Endothelial cell of umbilical vein (primary cell): ENCODE measurements around the gene MRPS30. TPM values are rescaled to one million over a fixed set of nuclear protein-coding genes. Genes with fewer than 3 reads are reported as not detected.

Source experiments
- BruUV-seq: library from RNA; stranded (reverse); fragments of 400-500 nt; replicated peaks from 2 replicates; lab custom pipeline; 2021; lab: Mats Ljungman, UMichigan
- CTCF ChIA-PET: fragments of 300-600, 350-600 bp; sonication (Branson Sonifier 250); formaldehyde crosslinking; loops from one replicate; lab custom pipeline; 2021; ENCODE audit warnings: antibody characterized with exemption, inconsistent platforms; lab: Charles Lee
- POLR2A ChIA-PET: fragments of 300-600, 350-600 bp; sonication (Branson Sonifier 250); formaldehyde crosslinking; loops from one replicate; lab custom pipeline; 2021; ENCODE audit warnings: antibody characterized with exemption, inconsistent platforms; lab: Charles Lee
- DNase-seq: peaks from one replicate; pipeline ENCODE4 v3.0.0-alpha.2; 2011; ENCODE audit warnings: low read depth, low spot score
- FAIRE-seq: peaks from 2 replicates; lab custom pipeline; 2011; peaks lifted over from hg19 to GRCh38; lab: Jason Lieb, UNC
- H2AFZ ChIP-seq: 2 replicates; pipeline ENCODE4 v1.6.0; 2012; ENCODE audit warnings: low read depth, low read length, control low read depth, inconsistent platforms
- H3K27ac ChIP-seq: 2 replicates; pipeline ENCODE4 v1.5.1; 2011; ENCODE audit warnings: low read depth, mild to moderate bottlenecking, control low read depth, low read length, moderate library complexity; ENCODE audit not compliant: insufficient read depth
- H3K27me3 ChIP-seq, 2 experiments: 2 replicates each; pipeline versions ENCODE4 v1.6.0 to v1.6.1; 2011; ENCODE audit warnings: low read length in 2 of 2, mixed read lengths in 1 of 2; ENCODE audit not compliant: control insufficient read depth in 2 of 2, insufficient read depth in 2 of 2
- H3K36me3 ChIP-seq, 2 experiments: 2 replicates in 1 of 2; 3 replicates in 1 of 2; pipeline ENCODE4 v1.5.1; 2011; ENCODE audit warnings: low read length in 2 of 2, mild to moderate bottlenecking in 1 of 2, moderate library complexity in 1 of 2; ENCODE audit not compliant: control insufficient read depth in 2 of 2, insufficient read depth in 2 of 2; ENCODE audit errors: extremely low read depth in 1 of 2
- H3K4me1 ChIP-seq: 3 replicates; pipeline ENCODE4 v1.5.1; 2011; ENCODE audit warnings: mild to moderate bottlenecking, low read length; ENCODE audit not compliant: control insufficient read depth, insufficient read depth; ENCODE audit errors: extremely low read depth
- H3K4me2 ChIP-seq: 2 replicates; pipeline ENCODE4 v1.6.1; 2011; ENCODE audit warnings: low read length, control low read depth, mixed read lengths; ENCODE audit not compliant: insufficient read depth
- H3K4me3 ChIP-seq, 3 experiments: fragments of 200-600 bp in 1 of 3; sonication (generic), shearing (Covaris generic) in 1 of 3; replicated peaks in 1 of 3; 2 replicates each; pipeline ENCODE4 v1.5.1; 2011 to 2016; ENCODE audit warnings: control low read depth in 3 of 3, low read length in 3 of 3, mild to moderate bottlenecking in 2 of 3, inconsistent platforms in 1 of 3, low read depth in 1 of 3, moderate library complexity in 1 of 3; ENCODE audit not compliant: insufficient read depth in 1 of 3
- H3K79me2 ChIP-seq: 2 replicates; pipeline ENCODE4 v1.6.0; 2012; ENCODE audit warnings: low read length, inconsistent platforms; ENCODE audit not compliant: control insufficient read depth, insufficient read depth
- H3K9ac ChIP-seq: replicated peaks from 2 replicates; pipeline ENCODE3; 2011; ENCODE audit warnings: low read length, control low read depth; ENCODE audit not compliant: insufficient read depth; ENCODE audit errors: extremely low read depth
- H3K9me1 ChIP-seq: replicated peaks from 3 replicates; pipeline ENCODE4 v1.6.0; 2011; ENCODE audit warnings: mild to moderate bottlenecking, low read length; ENCODE audit not compliant: control insufficient read depth, insufficient read depth; ENCODE audit errors: extremely low read depth
- H3K9me3 ChIP-seq: replicated peaks from 2 replicates; pipeline ENCODE4 v1.5.1; 2012; ENCODE audit warnings: low read length, inconsistent platforms; ENCODE audit not compliant: control insufficient read depth, insufficient read depth
- H4K20me1 ChIP-seq: replicated peaks from 2 replicates; pipeline ENCODE3; 2011; ENCODE audit warnings: mild to moderate bottlenecking, low read length; ENCODE audit not compliant: control insufficient read depth, insufficient read depth; ENCODE audit errors: extremely low read depth
- EZH2 ChIP-seq: IDR thresholded peaks from 2 replicates; pipeline ENCODE4 v1.6.1; 2012; ENCODE audit warnings: borderline replicate concordance, low read depth, mild to moderate bottlenecking, moderate library complexity, low read length, inconsistent platforms; ENCODE audit not compliant: severe bottlenecking
- FOS ChIP-seq: IDR thresholded peaks from 2 replicates; pipeline ENCODE4 v1.6.1; 2011; ENCODE audit warnings: mild to moderate bottlenecking, low read length, moderate library complexity, borderline replicate concordance; ENCODE audit not compliant: insufficient read depth
- GATA2 ChIP-seq: IDR thresholded peaks from 2 replicates; pipeline ENCODE4 v1.7.0; 2011; ENCODE audit warnings: low read depth, mild to moderate bottlenecking, moderate library complexity, mixed read lengths, low read length; ENCODE audit not compliant: insufficient read length, insufficient read depth
- JUN ChIP-seq: IDR thresholded peaks from 2 replicates; pipeline ENCODE4 v1.6.1; 2011; ENCODE audit warnings: borderline replicate concordance, low read depth; ENCODE audit not compliant: insufficient read length, insufficient read depth
- MYC ChIP-seq: IDR thresholded peaks from one replicate; pipeline ENCODE4 v1.6.1; 2011; ENCODE audit warnings: mild to moderate bottlenecking, low read depth, low read length
- POLR2A ChIP-seq: IDR thresholded peaks from 2 replicates; pipeline ENCODE4 v1.6.1; 2012; ENCODE audit warnings: low read depth, mild to moderate bottlenecking, control low read depth, low read length
- POLR2AphosphoS5 ChIP-seq: IDR thresholded peaks from 2 replicates; pipeline ENCODE4 v1.6.1; 2012; ENCODE audit warnings: low read depth, mild to moderate bottlenecking, control low read depth, low read length, moderate library complexity; ENCODE audit not compliant: insufficient read depth
- dilution Hi-C: fragments of 300-500 bp; cut with MboI; formaldehyde crosslinking; loops from one replicate; pipeline ENCODE4 v1.15.0; 2019; ENCODE audit warnings: low sequenced_read_pairs; ENCODE audit not compliant: extremely low pct_ligation_motif_present
- intact Hi-C: fragments of 100-400 bp; cut with micrococcal nuclease; formaldehyde crosslinking; loops from one replicate; pipeline ENCODE4 v1.10.0; 2022
- polyA plus RNA-seq, 4 experiments: library from polyadenylated mRNA; depleted of rRNA in 3 of 4; stranded (reverse) in 3 of 4; unstranded in 1 of 4; fragments of >200 nt; gene quantifications; 2 replicates each; pipeline versions ENCODE4 v1.2.1 to v1.2.3, GENCODE V29; 2011 to 2012; ENCODE audit warnings: missing spikeins in 1 of 4
- total RNA-seq: library from RNA; stranded (reverse); gene quantifications from 2 replicates; pipeline ENCODE4 v1.2.3, GENCODE V29; 2021
- TF ChIP-seq, protein P1 (sequence below), 2 donors: IDR thresholded peaks; 1 replicate in 1 of 2; 2 replicates in 1 of 2; pipeline ENCODE4 v1.5.1; 2011; ENCODE audit warnings: low read length in 2 of 2, mild to moderate bottlenecking in 2 of 2, moderate library complexity in 2 of 2, control low read depth in 1 of 2, inconsistent platforms in 1 of 2, low read depth in 1 of 2; ENCODE audit not compliant: insufficient read depth in 1 of 2; ENCODE audit errors: extremely low read depth in 1 of 2
- TF ChIP-seq, protein P2 (sequence below): IDR thresholded peaks from 2 replicates; pipeline ENCODE4 v1.6.1; 2011; ENCODE audit not compliant: insufficient read depth, insufficient read length

The MRPS30 gene
- total and polyA plus RNA-seq, 2 donors (not counting 3 experiments of a cell fraction or from before 2014, with no cell fraction given), result 33.8 to 34.6 TPM

DNA sequence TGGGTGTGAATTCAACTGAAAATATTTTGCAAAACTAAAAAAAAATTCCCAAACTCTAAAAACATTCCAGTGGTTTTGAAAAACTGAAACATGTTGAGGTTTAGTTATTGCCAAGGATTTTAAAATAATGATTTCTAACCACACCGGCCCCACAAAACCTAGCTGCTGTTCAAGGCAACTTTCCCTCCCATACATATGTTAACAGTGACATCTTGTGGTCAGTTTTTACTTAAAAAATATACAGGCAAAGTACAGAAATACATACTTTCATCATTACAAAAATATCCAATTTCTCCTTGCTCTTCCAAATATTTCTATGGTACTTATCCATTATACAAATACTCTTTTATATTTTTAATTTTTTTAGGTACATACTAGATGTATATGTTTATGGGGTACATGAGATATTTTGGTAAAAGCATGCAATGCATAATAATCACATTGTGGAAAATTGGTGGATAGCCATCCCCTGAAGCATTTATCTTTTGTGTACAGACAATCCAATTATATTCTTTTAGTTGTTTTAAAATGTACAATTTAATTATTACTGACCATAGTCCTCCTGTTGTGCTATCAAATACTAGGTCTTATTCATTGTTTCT is 34.4 kb upstream of the MRPS30 start:
- intact Hi-C loops (loop anchor here (1.0 to 10.0 kb wide), 5 partner anchors 238 to 1140 kb away; no protein-coding TSS in a partner anchor), dilution Hi-C loops (no loop called here)
- H3K9me3 ChIP-seq, result no peaks in the 10 kb centered on the region
- no peaks in the 10 kb centered on the region for H3K36me3 ChIP-seq
- DNase-seq, result peak; percentile 48
- H3K4me3 ChIP-seq, result no peak overlapping the region
- no TSS peak for BruUV-seq
- H4K20me1 ChIP-seq, result no peaks in the 10 kb centered on the region
- ChIA-PET CTCF (interaction anchor here (0.6 to 2.3 kb wide), 13 partner anchors 8 to 1143 kb away, joined by 3 to 45 read pairs (median 4); no protein-coding TSS in a partner anchor), POLR2A (no interaction called here)
- H2AFZ ChIP-seq, result no peak overlapping the region
- no peaks in the 10 kb centered on the region for H3K4me1 ChIP-seq
- no peak overlapping the region for H3K4me2 ChIP-seq
- H3K9me1 ChIP-seq, result no peaks in the 10 kb centered on the region
- H3K79me2 ChIP-seq, result no peaks in the 10 kb centered on the region
- no peaks in the 10 kb centered on the region for H3K27me3 ChIP-seq
- FAIRE-seq, result no peak
- no peak overlapping the region for H3K27ac ChIP-seq
- H3K9ac ChIP-seq, result no peak overlapping the region
- TF ChIP-seq POLR2A (no peak), FOS (no peak)
- TF ChIP-seq, protein P1, sequence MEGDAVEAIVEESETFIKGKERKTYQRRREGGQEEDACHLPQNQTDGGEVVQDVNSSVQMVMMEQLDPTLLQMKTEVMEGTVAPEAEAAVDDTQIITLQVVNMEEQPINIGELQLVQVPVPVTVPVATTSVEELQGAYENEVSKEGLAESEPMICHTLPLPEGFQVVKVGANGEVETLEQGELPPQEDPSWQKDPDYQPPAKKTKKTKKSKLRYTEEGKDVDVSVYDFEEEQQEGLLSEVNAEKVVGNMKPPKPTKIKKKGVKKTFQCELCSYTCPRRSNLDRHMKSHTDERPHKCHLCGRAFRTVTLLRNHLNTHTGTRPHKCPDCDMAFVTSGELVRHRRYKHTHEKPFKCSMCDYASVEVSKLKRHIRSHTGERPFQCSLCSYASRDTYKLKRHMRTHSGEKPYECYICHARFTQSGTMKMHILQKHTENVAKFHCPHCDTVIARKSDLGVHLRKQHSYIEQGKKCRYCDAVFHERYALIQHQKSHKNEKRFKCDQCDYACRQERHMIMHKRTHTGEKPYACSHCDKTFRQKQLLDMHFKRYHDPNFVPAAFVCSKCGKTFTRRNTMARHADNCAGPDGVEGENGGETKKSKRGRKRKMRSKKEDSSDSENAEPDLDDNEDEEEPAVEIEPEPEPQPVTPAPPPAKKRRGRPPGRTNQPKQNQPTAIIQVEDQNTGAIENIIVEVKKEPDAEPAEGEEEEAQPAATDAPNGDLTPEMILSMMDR (IDR thresholded peaks at IDR 0.05; ENCODE audit: extremely low read depth in 1 of 2, insufficient read depth in 1 of 2, low read depth in 1 of 2, low read length in 2 of 2), result peak in 1 of 2 donors; percentile 21

DNA sequence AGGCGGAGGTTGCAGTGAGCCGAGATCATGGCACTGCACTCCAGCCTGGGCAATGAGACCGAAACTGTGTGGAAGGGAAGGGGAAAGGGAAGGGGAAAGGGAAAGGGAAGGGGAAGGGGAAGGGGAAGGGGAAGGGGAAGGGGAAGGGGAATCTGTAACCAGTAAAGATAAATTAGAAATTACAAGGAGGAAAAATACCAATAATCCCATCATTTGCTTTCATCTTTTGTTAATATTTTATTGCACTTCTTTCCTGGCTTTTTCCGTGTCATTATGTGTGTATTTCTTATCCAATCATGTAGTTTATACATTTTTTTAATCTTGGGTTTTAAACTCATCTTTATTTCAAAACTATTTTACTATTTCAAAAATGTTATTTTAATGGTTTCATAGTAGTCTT is 29.6 kb upstream of the MRPS30 start:
- no TSS peak for BruUV-seq
- DNase-seq (no peak), FAIRE-seq (no peak)
- no peaks in the 10 kb centered on the region for H3K27me3 ChIP-seq
- H3K4me2 ChIP-seq, result no peak overlapping the region
- no peak overlapping the region for H3K4me3 ChIP-seq
- H3K36me3 ChIP-seq, result no peaks in the 10 kb centered on the region
- ChIA-PET POLR2A (no interaction called here), CTCF (no interaction called here)
- no peak overlapping the region for H3K9ac ChIP-seq
- TF ChIP-seq MYC, result no peak
- no peak for TF ChIP-seq GATA2
- TF ChIP-seq EZH2, result no peak
- TF ChIP-seq POLR2AphosphoS5, result no peak
- no peak for TF ChIP-seq JUN
- no peak for TF ChIP-seq POLR2A
- TF ChIP-seq, protein P1 (IDR thresholded peaks at IDR 0.05; ENCODE audit: extremely low read depth in 1 of 2, insufficient read depth in 1 of 2, low read depth in 1 of 2, low read length in 2 of 2), result no peak
- TF ChIP-seq FOS, result no peak
- TF ChIP-seq, protein P2, sequence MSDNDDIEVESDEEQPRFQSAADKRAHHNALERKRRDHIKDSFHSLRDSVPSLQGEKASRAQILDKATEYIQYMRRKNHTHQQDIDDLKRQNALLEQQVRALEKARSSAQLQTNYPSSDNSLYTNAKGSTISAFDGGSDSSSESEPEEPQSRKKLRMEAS, result no peak
- H3K27ac ChIP-seq, result no peak overlapping the region
- no peaks in the 10 kb centered on the region for H3K79me2 ChIP-seq
- no peaks in the 10 kb centered on the region for H3K9me3 ChIP-seq
- no peaks in the 10 kb centered on the region for H3K4me1 ChIP-seq
- no peaks in the 10 kb centered on the region for H3K9me1 ChIP-seq
- no peak overlapping the region for H2AFZ ChIP-seq
- dilution Hi-C loops (no loop called here), intact Hi-C loops (loop anchor here (10.0 kb wide), 1 partner anchor 1144 kb away; no protein-coding TSS in a partner anchor)
- no peaks in the 10 kb centered on the region for H4K20me1 ChIP-seq
